Stomach smooth muscle (tissue), 2 donors: ENCODE measurements around the gene NDUFS7.
A peak's percentile ranks its signal among the peaks of the same experiment; 100 is the strongest.

Experiments
- H3K27ac ChIP-seq: one replicate; pipeline ENCODE4 v1.7.0; 2013; ENCODE audit warnings: mild to moderate bottlenecking, low read length, inconsistent platforms
- H3K27me3 ChIP-seq, 2 donors: one replicate each; pipeline ENCODE4 v1.7.0; 2013; ENCODE audit warnings: low read length in 2 of 2; ENCODE audit not compliant: insufficient read depth in 2 of 2, control insufficient read depth in 1 of 2
- H3K36me3 ChIP-seq, 2 donors: one replicate each; pipeline ENCODE4 v1.7.0; 2013; ENCODE audit warnings: low read length in 2 of 2; ENCODE audit not compliant: control insufficient read depth in 2 of 2, insufficient read depth in 2 of 2
- H3K4me1 ChIP-seq: one replicate; pipeline ENCODE4 v1.7.0; 2013; ENCODE audit warnings: low read length; ENCODE audit not compliant: control insufficient read depth, insufficient read depth
- H3K4me3 ChIP-seq, 2 donors: one replicate each; pipeline ENCODE4 v1.7.0; 2013; ENCODE audit warnings: low read length in 2 of 2
- H3K9ac ChIP-seq, 2 donors: one replicate each; pipeline ENCODE4 v1.7.0; 2013; ENCODE audit warnings: low read length in 2 of 2, mild to moderate bottlenecking in 1 of 2
- H3K9me3 ChIP-seq, 2 donors: one replicate each; pipeline ENCODE4 v1.7.0; 2013; ENCODE audit warnings: low read length in 2 of 2; ENCODE audit not compliant: control insufficient read depth in 2 of 2
- donor health status: healthy.
- donor health status: Pancreatic carcinoma.

NDUFS7 gene

GRCh38 chr19:1355568-1356507 lies 27.9 kb upstream of the NDUFS7 start:
- no peaks in the 10 kb centered on the region for H3K9me3 ChIP-seq
- H3K4me1 ChIP-seq: peaks cover 38% of the 10 kb centered on the region
- H3K27ac ChIP-seq: peak overlapping the region; percentile 49
- H3K27me3 ChIP-seq: no peaks in the 10 kb centered on the region
- H3K4me3 ChIP-seq: peak overlapping the region; percentile 67 to 81
- peaks cover 9 to 16% of the 10 kb centered on the region in 2 donors for H3K36me3 ChIP-seq
- peak overlapping the region; percentile 51 to 78 for H3K9ac ChIP-seq

DNA sequence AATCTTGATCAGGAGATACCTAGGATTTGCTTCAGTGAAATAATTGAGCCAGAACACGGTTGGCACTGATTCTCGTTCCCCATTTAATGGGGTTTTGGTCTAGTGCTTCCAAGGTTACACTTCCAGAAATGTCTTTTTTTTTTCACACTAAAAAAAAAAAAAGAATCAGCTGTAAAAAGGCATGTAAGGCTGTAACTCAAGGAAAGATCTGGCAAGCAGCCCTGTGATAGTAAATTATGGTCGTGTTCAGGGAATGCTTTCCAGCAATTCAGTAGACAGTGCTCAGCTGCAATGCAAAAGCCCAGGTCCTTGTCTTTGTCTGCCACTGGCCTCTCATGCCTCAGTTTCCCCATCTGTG lies 27.2 kb upstream of the NDUFS7 start:
- Histone ChIP-seq H3K4me3 (peak overlapping the region; percentile 67 to 81), H3K27me3 (no peaks in the 10 kb centered on the region), H3K9ac (peak overlapping the region in 1 of 2 donors; percentile 78), H3K27ac (peak overlapping the region; percentile 49), H3K4me1 (peaks cover 43% of the 10 kb centered on the region), H3K36me3 (peaks cover 9 to 16% of the 10 kb centered on the region in 2 donors), H3K9me3 (no peaks in the 10 kb centered on the region)

DNA sequence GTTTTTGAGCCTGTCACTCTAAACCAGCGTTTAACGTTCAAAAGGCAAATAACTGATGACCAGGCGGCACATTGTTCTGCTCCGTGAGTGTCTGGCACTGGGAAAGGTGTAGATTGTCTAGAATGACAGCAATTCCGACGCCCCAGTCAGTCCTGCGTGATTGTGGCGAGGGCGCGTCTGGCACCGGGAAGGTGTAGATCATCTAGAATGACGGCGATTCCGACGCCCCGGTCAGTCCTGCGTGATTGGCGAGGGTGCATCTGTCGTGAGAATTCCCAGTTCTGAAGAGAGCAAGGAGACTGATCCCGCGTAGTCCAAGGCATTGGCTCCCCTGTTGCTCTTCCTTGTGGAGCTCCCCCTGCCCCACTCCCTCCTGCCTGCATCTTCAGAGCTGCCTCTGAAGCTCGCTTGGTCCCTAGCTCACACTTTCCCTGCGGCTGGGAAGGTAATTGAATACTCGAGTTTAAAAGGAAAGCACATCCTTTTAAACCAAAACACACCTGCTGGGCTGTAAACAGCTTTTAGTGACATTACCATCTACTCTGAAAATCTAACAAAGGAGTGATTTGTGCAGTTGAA lies 26.1 kb upstream of the NDUFS7 start:
- H3K27ac ChIP-seq: no peak overlapping the region
- no peak overlapping the region for H3K4me3 ChIP-seq
- peaks cover 48% of the 10 kb centered on the region for H3K4me1 ChIP-seq
- H3K27me3 ChIP-seq: no peaks in the 10 kb centered on the region
- H3K9ac ChIP-seq: no peak overlapping the region
- H3K9me3 ChIP-seq: no peaks in the 10 kb centered on the region
- H3K36me3 ChIP-seq: peaks cover 11 to 19% of the 10 kb centered on the region in 2 donors

DNA sequence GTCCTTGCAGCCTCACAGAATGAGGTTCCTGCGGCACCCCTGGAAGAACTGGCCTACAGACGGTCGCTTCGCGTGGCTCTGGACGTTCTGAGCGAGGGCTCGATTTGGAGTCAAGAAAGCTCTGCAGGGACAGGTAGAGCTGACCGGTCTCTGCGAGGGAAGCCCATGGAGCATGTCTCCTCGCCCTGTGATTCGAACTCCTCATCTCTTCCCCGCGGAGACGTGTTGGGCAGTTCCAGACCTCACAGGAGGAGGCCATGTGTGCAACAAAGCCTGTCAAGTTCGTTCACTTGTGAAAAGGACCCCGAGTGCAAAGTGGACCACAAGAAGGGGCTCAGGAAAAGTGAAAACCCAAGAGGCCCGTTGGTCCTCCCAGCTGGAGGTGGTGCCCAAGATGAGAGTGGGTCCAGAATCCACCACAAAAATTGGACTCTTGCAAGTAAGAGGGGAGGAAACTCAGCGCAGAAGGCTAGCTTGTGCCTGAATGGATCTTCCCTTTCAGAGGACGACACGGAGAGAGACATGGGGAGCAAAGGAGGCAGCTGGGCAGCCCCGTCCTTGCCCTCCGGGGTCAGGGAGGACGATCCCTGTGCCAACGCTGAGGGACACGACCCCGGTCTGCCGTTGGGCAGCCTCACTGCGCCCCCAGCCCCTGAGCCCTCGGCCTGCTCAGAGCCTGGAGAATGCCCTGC lies 23.4 kb upstream of the NDUFS7 start:
- peak overlapping the region; percentile 64 for H3K27ac ChIP-seq
- peaks cover 37% of the 10 kb centered on the region for H3K4me1 ChIP-seq
- peaks cover 21 to 28% of the 10 kb centered on the region in 2 donors for H3K36me3 ChIP-seq
- peak overlapping the region in 1 of 2 donors; percentile 61 for H3K4me3 ChIP-seq
- no peaks in the 10 kb centered on the region for H3K9me3 ChIP-seq
- no peaks in the 10 kb centered on the region for H3K27me3 ChIP-seq
- H3K9ac ChIP-seq: no peak overlapping the region

DNA sequence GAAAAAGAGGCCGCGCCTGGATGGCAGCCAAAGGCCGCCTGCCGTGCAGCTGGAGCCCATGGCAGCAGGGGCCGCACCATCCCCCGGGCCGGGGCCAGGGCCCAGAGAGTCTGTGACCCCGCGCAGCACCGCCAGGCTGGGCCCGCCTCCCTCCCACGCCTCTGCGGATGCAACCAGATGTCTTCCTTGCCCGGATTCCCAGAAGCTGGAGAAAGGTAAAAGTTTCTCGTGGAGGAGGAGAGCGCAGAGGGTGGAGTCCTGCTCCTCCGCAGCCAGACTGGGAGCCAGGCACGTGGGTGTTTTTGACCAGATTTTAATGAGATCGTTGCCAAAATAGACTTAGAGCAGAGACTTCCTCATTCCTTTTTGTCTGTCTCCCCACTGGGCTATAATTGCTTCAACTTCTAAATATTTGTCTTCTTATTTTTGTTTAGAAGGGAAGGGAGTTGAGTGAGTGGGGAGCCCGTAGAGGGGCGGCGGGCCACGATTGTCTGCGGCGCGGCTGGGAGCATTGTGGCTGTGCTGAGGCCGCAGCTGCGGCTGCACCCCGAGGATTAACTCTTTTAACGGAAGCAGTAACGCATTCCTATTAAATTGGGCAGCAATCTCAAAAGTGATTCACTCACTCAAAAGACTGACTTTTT lies 22.8 kb upstream of the NDUFS7 start:
- H3K36me3 ChIP-seq: peaks cover 27 to 34% of the 10 kb centered on the region in 2 donors
- H3K27me3 ChIP-seq: no peaks in the 10 kb centered on the region
- peaks cover 30% of the 10 kb centered on the region for H3K4me1 ChIP-seq
- H3K4me3 ChIP-seq: peak overlapping the region; percentile 28 to 61
- peak overlapping the region; percentile 64 for H3K27ac ChIP-seq
- no peak overlapping the region for H3K9ac ChIP-seq
- no peaks in the 10 kb centered on the region for H3K9me3 ChIP-seq

DNA sequence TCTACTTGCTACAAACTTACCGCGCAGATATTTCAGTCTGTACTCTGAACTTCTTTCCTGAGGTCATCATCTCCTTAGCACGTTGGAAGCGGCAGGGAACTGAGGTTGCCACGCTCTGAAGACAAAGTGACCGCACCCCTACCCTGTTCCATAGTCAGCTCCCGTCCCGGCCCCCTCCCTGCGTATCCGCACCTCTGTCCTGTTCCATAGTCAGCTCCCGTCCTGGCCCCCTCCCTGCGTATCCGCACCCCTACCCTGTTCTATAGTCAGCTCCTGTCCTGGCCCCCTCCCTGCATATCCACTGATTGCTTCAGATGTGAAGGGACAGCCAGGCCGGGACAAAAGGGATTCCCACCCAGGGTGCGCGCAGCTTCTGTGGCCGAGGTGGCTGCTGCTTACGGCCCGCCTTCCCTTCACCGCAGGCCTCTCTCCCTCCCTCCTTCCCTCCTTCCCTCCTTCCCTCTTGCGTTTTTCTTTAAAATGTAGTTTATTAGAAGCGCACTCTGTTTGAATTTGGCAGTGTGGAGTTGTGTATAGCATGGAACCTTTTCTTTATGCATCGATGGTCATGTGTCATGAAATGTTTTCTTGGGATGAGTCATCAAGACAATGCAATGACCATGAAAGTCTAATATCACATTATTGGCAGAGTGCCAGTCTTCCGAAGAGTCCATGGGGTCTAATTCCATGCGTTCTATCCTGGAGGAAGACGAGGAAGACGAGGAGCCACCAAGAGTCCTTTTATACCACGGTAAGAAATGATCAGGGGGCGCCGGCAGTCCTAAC lies 21.9 kb upstream of the NDUFS7 start:
- Histone ChIP-seq H3K27me3 (no peaks in the 10 kb centered on the region), H3K4me1 (peaks cover 22% of the 10 kb centered on the region), H3K4me3 (peak overlapping the region in 1 of 2 donors; percentile 61), H3K9ac (peak overlapping the region in 1 of 2 donors; percentile 5), H3K27ac (no peak overlapping the region), H3K9me3 (no peaks in the 10 kb centered on the region), H3K36me3 (peaks cover 34 to 41% of the 10 kb centered on the region in 2 donors)

GRCh38 chr19:1362387-1363257 lies 21.1 kb upstream of the NDUFS7 start:
- Histone ChIP-seq H3K36me3 (peaks cover 37 to 42% of the 10 kb centered on the region in 2 donors), H3K4me1 (peaks cover 22% of the 10 kb centered on the region), H3K27ac (no peak overlapping the region)

GRCh38 chr19:1363599-1363998 lies 20.1 kb upstream of the NDUFS7 start:
- H3K9me3 ChIP-seq: no peaks in the 10 kb centered on the region
- no peaks in the 10 kb centered on the region for H3K27me3 ChIP-seq
- H3K36me3 ChIP-seq: peaks cover 37 to 39% of the 10 kb centered on the region in 2 donors
- no peak overlapping the region for H3K9ac ChIP-seq
- H3K27ac ChIP-seq: no peak overlapping the region
- no peak overlapping the region for H3K4me3 ChIP-seq
- peaks cover 22% of the 10 kb centered on the region for H3K4me1 ChIP-seq

More at GRCh38 chr19:1362387-1363257, 21.1 kb upstream of the NDUFS7 start:
- Histone ChIP-seq H3K9me3 (no peaks in the 10 kb centered on the region), H3K27me3 (no peaks in the 10 kb centered on the region), H3K4me3 (no peak overlapping the region), H3K9ac (no peak overlapping the region)

DNA sequence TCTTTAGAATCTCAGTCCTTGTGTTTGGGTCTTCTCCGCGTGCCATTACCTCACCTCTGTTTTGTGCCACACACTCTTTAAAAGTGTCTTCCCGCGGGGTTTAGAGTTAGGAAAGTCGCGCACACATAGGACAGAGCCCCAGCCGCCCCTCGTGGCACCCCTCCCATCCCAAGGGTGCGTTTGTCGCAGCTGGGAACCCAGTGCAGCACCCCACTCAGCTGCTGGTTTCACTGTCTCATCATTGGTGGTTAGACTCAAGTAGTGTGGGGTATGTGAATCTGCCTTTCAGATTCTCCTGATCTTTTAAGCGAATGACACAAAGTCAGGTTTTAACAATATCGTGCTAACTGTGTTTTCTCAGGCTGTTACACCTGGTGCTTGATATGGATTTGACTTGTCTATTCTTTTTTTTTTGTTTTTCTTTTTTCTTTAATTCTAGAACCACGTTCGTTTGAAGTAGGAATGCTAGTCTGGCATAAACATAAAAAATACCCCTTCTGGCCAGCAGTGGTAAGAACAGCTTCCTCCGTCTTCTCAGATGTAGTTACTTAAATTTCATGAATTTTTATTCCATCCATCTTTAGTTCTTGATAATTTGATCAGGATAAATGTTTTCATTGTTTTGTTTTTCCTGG lies 19.5 kb upstream of the NDUFS7 start:
- Histone ChIP-seq H3K9ac (no peak overlapping the region), H3K9me3 (no peaks in the 10 kb centered on the region), H3K27me3 (no peaks in the 10 kb centered on the region), H3K4me3 (no peak overlapping the region), H3K27ac (no peak overlapping the region), H3K4me1 (peaks cover 22% of the 10 kb centered on the region), H3K36me3 (peaks cover 34 to 36% of the 10 kb centered on the region in 2 donors)
